ENCODE results near the gene RGP1.

The RGP1 gene

DNA sequence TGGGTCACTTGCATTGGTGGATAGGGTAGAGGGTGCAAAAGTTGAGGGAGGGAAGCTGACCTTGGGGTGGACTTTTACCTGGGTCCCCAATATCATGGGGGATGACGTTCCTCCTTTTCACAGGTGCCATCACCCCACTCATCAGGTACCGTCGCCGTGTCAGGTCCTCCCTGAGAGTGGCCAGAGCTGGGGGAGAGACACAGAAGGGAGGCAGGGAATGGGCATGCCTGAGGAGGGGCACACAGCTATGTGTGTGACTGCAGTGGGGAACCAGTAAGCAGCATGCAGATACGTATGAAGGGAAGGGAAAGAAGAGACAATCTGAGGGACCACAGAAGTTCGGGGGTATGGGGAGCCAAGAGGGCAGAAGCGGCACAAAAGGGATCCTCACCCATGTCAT is 10.2 kb upstream of the RGP1 start:
- Histone ChIP-seq H3K27me3 (replicated peaks; ENCODE audit: control insufficient read depth, insufficient read depth, low read length) (no peaks in the 10 kb centered on the region), H3K4me3 (replicated peaks; ENCODE audit: low read depth, low read length) (no peak overlapping the region), H3K36me3 (ENCODE audit: control insufficient read depth, insufficient read depth, low read length) (peaks cover 42% of the 10 kb centered on the region)
- DNase-seq (ENCODE audit: extremely low read depth, insufficient read length) = no peak
- TF ChIP-seq, protein P1, sequence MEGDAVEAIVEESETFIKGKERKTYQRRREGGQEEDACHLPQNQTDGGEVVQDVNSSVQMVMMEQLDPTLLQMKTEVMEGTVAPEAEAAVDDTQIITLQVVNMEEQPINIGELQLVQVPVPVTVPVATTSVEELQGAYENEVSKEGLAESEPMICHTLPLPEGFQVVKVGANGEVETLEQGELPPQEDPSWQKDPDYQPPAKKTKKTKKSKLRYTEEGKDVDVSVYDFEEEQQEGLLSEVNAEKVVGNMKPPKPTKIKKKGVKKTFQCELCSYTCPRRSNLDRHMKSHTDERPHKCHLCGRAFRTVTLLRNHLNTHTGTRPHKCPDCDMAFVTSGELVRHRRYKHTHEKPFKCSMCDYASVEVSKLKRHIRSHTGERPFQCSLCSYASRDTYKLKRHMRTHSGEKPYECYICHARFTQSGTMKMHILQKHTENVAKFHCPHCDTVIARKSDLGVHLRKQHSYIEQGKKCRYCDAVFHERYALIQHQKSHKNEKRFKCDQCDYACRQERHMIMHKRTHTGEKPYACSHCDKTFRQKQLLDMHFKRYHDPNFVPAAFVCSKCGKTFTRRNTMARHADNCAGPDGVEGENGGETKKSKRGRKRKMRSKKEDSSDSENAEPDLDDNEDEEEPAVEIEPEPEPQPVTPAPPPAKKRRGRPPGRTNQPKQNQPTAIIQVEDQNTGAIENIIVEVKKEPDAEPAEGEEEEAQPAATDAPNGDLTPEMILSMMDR (IDR thresholded peaks at IDR 0.05; ENCODE audit: insufficient read depth, low read length, poor library complexity, severe bottlenecking) = no peak

DNA sequence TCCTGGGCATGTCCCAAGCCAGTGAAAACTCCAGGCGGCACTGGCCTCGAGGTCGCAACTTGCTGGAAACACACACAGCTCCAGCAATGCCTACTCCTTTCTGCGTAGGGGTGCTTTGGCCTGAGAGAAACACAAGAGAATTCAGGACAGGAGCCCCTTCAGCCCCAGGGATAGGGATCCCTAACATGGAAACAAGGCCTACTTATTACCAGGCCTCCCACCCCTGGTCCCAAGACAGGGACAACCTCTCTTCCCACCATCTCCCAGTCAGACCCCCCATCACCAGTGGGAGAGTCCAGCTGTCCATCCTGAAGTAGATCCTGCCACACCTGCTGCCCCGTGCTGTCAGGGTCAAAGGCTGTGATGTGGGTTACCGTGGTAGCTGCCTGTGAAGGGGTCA is 8.8 kb upstream of the RGP1 start:
- TF ChIP-seq, protein P1 (IDR thresholded peaks at IDR 0.05; ENCODE audit: insufficient read depth, low read length, poor library complexity, severe bottlenecking) = no peak
- no peak for DNase-seq (ENCODE audit: extremely low read depth, insufficient read length)
- peaks cover 48% of the 10 kb centered on the region for H3K36me3 ChIP-seq (ENCODE audit: control insufficient read depth, insufficient read depth, low read length)
- H3K4me3 ChIP-seq (replicated peaks; ENCODE audit: low read depth, low read length) = no peak overlapping the region
- no peaks in the 10 kb centered on the region for H3K27me3 ChIP-seq (replicated peaks; ENCODE audit: control insufficient read depth, insufficient read depth, low read length)

DNA sequence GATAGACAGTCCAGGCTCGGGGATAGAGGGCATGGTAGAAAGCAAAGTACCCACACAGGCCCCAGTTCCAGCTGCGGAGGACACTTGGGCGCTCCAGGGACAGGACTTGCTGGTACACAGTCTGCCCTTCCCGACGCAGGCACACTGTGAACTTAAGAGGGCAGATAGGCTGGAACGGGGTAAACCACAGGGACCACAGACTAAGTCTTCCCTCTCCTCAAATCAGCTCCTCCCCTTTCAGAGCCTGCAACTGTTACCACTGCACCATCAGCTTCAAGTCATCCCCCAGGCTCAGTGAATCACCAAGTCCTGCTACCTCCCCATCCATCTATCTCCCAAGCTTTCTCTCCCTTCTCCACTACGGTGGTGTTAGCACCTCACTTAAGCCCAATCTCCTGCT is 7.3 kb upstream of the RGP1 start:
- Histone ChIP-seq H3K4me3 (replicated peaks; ENCODE audit: low read depth, low read length) (no peak overlapping the region), H3K27me3 (replicated peaks; ENCODE audit: control insufficient read depth, insufficient read depth, low read length) (no peaks in the 10 kb centered on the region), H3K36me3 (ENCODE audit: control insufficient read depth, insufficient read depth, low read length) (peaks cover 43% of the 10 kb centered on the region)
- TF ChIP-seq, protein P1 (IDR thresholded peaks at IDR 0.05; ENCODE audit: insufficient read depth, low read length, poor library complexity, severe bottlenecking) = no peak
- DNase-seq (ENCODE audit: extremely low read depth, insufficient read length) = no peak

DNA sequence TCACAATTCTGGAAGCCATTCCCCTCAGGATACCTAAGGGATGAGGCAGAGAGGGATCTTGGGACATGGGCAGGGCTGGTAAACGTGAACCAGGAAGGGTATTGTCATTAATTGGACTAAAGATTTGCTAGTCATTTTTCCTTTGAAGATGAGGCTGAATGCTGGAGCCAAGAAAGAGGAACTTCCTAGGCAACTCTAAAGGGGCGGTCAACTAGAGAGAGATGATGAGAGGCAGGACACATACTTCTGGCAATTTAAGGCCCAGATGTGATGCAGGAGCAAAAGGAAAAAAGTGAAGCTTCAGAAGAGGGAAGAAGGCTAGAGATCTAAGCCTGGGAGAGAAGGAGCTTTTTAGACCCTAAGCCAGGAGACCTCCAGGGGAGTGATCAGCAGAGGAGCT is 5.6 kb upstream of the RGP1 start:
- peaks cover 33% of the 10 kb centered on the region for H3K36me3 ChIP-seq (ENCODE audit: control insufficient read depth, insufficient read depth, low read length)
- no peak overlapping the region for H3K4me3 ChIP-seq (replicated peaks; ENCODE audit: low read depth, low read length)
- H3K27me3 ChIP-seq (replicated peaks; ENCODE audit: control insufficient read depth, insufficient read depth, low read length) = no peaks in the 10 kb centered on the region
- DNase-seq (ENCODE audit: extremely low read depth, insufficient read length) = no peak
- TF ChIP-seq, protein P1 (IDR thresholded peaks at IDR 0.05; ENCODE audit: insufficient read depth, low read length, poor library complexity, severe bottlenecking) = no peak

DNA sequence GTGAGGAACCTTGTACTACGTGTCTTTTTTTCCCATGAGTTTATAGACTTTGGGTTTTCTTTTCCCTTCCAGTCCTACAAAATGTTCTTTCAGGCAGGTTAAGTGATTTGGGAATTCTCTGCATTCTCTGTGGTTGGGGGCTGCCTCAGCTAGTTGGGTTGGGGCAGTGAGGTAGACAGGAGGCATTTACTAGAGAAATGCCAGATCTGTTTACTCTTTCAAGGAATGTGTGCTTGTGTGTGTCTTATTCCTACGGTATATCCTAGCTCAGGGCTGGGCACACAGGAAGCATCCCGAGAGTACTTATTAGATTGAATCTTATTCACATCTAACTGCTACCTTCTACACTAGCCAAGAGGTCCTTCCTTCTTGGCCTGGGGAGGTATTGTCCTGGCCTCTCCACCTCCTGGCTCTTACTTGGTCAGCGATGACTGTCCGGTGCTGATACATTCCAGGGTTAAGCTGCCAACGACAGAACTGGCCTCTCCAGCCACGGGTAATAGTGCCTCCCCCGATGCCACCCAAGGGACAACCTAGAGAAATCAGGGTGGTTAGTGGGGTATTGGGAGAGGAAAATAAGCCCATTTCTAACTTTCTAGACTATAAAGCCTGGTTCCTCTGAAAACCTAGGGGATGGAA is 5.1 kb upstream of the RGP1 start:
- peaks cover 31% of the 10 kb centered on the region for H3K36me3 ChIP-seq (ENCODE audit: control insufficient read depth, insufficient read depth, low read length)
- no peak for DNase-seq (ENCODE audit: extremely low read depth, insufficient read length)
- no peak overlapping the region for H3K4me3 ChIP-seq (replicated peaks; ENCODE audit: low read depth, low read length)
- H3K27me3 ChIP-seq (replicated peaks; ENCODE audit: control insufficient read depth, insufficient read depth, low read length) = no peaks in the 10 kb centered on the region
- TF ChIP-seq, protein P1 (IDR thresholded peaks at IDR 0.05; ENCODE audit: insufficient read depth, low read length, poor library complexity, severe bottlenecking) = no peak

DNA sequence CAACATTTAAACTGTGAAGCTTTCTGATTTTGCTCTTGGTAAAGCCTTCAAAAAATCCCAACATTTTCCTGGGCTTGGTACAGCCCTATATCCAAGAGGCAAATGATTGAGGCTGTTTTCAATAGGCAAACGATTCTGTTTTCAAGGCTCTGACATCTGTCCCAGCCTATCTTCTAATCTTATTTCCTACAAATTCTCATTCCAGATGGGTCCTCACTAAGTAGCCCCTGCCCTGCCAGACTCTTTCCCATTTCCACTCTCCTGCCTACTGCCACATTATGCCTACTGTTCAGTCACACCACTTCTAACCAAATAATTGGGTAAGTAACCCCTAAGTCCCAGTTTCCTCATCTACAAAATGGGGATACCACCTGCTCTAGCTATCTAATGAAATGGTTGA is 3.5 kb upstream of the RGP1 start:
- TF ChIP-seq, protein P1 (IDR thresholded peaks at IDR 0.05; ENCODE audit: insufficient read depth, low read length, poor library complexity, severe bottlenecking) = no peak
- H3K27me3 ChIP-seq (replicated peaks; ENCODE audit: control insufficient read depth, insufficient read depth, low read length) = no peaks in the 10 kb centered on the region
- H3K36me3 ChIP-seq (ENCODE audit: control insufficient read depth, insufficient read depth, low read length) = peaks cover 20% of the 10 kb centered on the region
- H3K4me3 ChIP-seq (replicated peaks; ENCODE audit: low read depth, low read length) = no peak overlapping the region; the same call in 1 of the 2 replicates
- DNase-seq (ENCODE audit: extremely low read depth, insufficient read length) = no peak
